ENCODE data around the gene PTPRB.

GRCh38 chr12:70607107-70607506, 30.1 kb downstream of the PTPRB start:
- TF ChIP-seq CTCF (IDR thresholded peaks at IDR 0.05) (no peak), POLR2A (IDR thresholded peaks at IDR 0.05) (no peak)
